ENCODE data around the gene SPG21. TPM values are rescaled to one million over a fixed set of nuclear protein-coding genes. Genes with fewer than 3 reads are reported as not detected.

The SPG21 gene
- total and polyA plus RNA-seq, 2 of the 13 experiments (the other 11 are each of a cell fraction or from before 2014, with no cell fraction given): 36.7 to 42.4 TPM

DNA sequence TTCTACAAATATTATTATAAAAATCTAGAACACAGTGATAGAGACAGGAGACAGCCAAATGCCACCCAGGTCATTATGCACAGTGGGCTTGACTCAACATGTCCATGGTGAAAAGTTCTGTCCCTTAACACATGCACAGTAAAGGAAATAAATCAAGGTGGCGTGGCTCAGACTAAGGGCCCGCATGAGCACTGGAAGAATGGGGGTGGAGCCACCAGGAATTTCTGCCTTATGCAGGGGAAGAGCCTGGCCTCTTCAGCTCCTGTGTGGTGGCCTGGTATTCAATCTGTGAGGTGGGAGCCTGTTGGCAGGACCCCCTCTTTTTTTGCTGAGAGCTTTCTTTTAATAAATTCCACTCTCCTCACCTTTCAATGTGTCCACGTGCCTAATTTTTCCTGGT lies 17.2 kb upstream of the SPG21 start:
- intact Hi-C loops (cut with micrococcal nuclease; ENCODE audit: unreplicated experiment): no loop called here
- no peaks in the 10 kb centered on the region; a peak in 1 of 5 replicates for H3K27me3 ChIP-seq (ENCODE audit: control insufficient read depth in 1 of 2, insufficient read depth in 2 of 2, low read length in 2 of 2)
- BruUV-seq (replicated peaks): no TSS peak
- H3K9ac ChIP-seq (ENCODE audit: insufficient read depth, low read depth, low read length): no peak overlapping the region
- POLR2A ChIA-PET: no interaction called here
- no peaks in the 10 kb centered on the region for H4K20me1 ChIP-seq (ENCODE audit: insufficient read depth, low read length)
- no peak overlapping the region for H2AFZ ChIP-seq (ENCODE audit: low read length)
- H3K36me3 ChIP-seq (replicated peaks in 1 of 2; ENCODE audit: control insufficient read depth in 1 of 2, insufficient read depth in 2 of 2, low read length in 2 of 2): peaks cover 2 to 3% of the 10 kb centered on the region in 2 experiments; a peak in 4 of 5 replicates
- no peak overlapping the region for H3K4me2 ChIP-seq (ENCODE audit: low read depth, low read length)
- FAIRE-seq: no peak
- H3K4me1 ChIP-seq (ENCODE audit: insufficient read depth, low read length): no peaks in the 10 kb centered on the region
- in situ Hi-C loops (cut with HindIII; ENCODE audit: extremely low pct_ligation_motif_present, low pct_unique_long_range_greater_than_20kb): no loop called here
- 100% methylated on average over 3 of the region's 3 CpGs for WGBS (ENCODE audit: low lambda C conversion rate)
- H3K27ac ChIP-seq (ENCODE audit: extremely low read length, insufficient read depth, low read length): no peak overlapping the region
- H3K4me3 ChIP-seq (replicated peaks in 1 of 3; ENCODE audit: insufficient read depth in 1 of 3, low read depth in 2 of 3, low read length in 3 of 3): no peak overlapping the region
- H3K79me2 ChIP-seq (ENCODE audit: insufficient read depth, low read length): no peaks in the 10 kb centered on the region
- no peak for DNase-seq (ENCODE audit: low spot score)
- no peaks in the 10 kb centered on the region for H3K9me3 ChIP-seq (ENCODE audit: low read length)
- no peak for ATAC-seq
- CTCF ChIA-PET (ENCODE audit: low intra/inter-chr PET ratio, low total read pairs): no interaction called here
- no peak for TF ChIP-seq POLR2AphosphoS2 (IDR thresholded peaks at IDR 0.05; ENCODE audit: low read depth, low read length)
- TF ChIP-seq ZNF589 (CRISPR knock-in tag; conservative IDR thresholded peaks at IDR 0.05): no peak
- no peak for TF ChIP-seq SATB2 (CRISPR knock-in tag; IDR thresholded peaks at IDR 0.05)
- TF ChIP-seq, protein P1, sequence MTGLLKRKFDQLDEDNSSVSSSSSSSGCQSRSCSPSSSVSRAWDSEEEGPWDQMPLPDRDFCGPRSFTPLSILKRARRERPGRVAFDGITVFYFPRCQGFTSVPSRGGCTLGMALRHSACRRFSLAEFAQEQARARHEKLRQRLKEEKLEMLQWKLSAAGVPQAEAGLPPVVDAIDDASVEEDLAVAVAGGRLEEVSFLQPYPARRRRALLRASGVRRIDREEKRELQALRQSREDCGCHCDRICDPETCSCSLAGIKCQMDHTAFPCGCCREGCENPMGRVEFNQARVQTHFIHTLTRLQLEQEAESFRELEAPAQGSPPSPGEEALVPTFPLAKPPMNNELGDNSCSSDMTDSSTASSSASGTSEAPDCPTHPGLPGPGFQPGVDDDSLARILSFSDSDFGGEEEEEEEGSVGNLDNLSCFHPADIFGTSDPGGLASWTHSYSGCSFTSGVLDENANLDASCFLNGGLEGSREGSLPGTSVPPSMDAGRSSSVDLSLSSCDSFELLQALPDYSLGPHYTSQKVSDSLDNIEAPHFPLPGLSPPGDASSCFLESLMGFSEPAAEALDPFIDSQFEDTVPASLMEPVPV (CRISPR knock-in tag; IDR thresholded peaks at IDR 0.05): no peak
- TF ChIP-seq ZKSCAN8 (CRISPR knock-in tag; IDR thresholded peaks at IDR 0.05; ENCODE audit: borderline replicate concordance): no peak
- TF ChIP-seq, protein P2, sequence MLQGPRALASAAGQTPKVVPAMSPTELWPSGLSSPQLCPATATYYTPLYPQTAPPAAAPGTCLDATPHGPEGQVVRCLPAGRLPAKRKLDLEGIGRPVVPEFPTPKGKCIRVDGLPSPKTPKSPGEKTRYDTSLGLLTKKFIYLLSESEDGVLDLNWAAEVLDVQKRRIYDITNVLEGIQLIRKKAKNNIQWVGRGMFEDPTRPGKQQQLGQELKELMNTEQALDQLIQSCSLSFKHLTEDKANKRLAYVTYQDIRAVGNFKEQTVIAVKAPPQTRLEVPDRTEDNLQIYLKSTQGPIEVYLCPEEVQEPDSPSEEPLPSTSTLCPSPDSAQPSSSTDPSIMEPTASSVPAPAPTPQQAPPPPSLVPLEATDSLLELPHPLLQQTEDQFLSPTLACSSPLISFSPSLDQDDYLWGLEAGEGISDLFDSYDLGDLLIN (CRISPR knock-in tag; IDR thresholded peaks at IDR 0.05; ENCODE audit: borderline replicate concordance): no peak
- TF ChIP-seq, protein P3, sequence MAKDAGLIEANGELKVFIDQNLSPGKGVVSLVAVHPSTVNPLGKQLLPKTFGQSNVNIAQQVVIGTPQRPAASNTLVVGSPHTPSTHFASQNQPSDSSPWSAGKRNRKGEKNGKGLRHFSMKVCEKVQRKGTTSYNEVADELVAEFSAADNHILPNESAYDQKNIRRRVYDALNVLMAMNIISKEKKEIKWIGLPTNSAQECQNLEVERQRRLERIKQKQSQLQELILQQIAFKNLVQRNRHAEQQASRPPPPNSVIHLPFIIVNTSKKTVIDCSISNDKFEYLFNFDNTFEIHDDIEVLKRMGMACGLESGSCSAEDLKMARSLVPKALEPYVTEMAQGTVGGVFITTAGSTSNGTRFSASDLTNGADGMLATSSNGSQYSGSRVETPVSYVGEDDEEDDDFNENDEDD (CRISPR knock-in tag; IDR thresholded peaks at IDR 0.05; ENCODE audit: borderline replicate concordance): no peak
- no peak for TF ChIP-seq ZNF605 (CRISPR knock-in tag; IDR thresholded peaks at IDR 0.05)
- TF ChIP-seq, protein P4, sequence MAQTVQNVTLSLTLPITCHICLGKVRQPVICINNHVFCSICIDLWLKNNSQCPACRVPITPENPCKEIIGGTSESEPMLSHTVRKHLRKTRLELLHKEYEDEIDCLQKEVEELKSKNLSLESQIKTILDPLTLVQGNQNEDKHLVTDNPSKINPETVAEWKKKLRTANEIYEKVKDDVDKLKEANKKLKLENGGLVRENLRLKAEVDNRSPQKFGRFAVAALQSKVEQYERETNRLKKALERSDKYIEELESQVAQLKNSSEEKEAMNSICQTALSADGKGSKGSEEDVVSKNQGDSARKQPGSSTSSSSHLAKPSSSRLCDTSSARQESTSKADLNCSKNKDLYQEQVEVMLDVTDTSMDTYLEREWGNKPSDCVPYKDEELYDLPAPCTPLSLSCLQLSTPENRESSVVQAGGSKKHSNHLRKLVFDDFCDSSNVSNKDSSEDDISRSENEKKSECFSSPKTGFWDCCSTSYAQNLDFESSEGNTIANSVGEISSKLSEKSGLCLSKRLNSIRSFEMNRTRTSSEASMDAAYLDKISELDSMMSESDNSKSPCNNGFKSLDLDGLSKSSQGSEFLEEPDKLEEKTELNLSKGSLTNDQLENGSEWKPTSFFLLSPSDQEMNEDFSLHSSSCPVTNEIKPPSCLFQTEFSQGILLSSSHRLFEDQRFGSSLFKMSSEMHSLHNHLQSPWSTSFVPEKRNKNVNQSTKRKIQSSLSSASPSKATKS (CRISPR knock-in tag; IDR thresholded peaks at IDR 0.05): no peak
- TF ChIP-seq HHEX (CRISPR knock-in tag; IDR thresholded peaks at IDR 0.05): no peak
- TF ChIP-seq, protein P5, sequence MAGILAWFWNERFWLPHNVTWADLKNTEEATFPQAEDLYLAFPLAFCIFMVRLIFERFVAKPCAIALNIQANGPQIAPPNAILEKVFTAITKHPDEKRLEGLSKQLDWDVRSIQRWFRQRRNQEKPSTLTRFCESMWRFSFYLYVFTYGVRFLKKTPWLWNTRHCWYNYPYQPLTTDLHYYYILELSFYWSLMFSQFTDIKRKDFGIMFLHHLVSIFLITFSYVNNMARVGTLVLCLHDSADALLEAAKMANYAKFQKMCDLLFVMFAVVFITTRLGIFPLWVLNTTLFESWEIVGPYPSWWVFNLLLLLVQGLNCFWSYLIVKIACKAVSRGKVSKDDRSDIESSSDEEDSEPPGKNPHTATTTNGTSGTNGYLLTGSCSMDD (CRISPR knock-in tag; IDR thresholded peaks at IDR 0.05): no peak
- no peak for TF ChIP-seq GTF3A (CRISPR knock-in tag; conservative IDR thresholded peaks at IDR 0.05)
- no peak for TF ChIP-seq ZNF225 (CRISPR knock-in tag; IDR thresholded peaks at IDR 0.05)
